Measurements from ENCODE around the gene NAV2.

DNA sequence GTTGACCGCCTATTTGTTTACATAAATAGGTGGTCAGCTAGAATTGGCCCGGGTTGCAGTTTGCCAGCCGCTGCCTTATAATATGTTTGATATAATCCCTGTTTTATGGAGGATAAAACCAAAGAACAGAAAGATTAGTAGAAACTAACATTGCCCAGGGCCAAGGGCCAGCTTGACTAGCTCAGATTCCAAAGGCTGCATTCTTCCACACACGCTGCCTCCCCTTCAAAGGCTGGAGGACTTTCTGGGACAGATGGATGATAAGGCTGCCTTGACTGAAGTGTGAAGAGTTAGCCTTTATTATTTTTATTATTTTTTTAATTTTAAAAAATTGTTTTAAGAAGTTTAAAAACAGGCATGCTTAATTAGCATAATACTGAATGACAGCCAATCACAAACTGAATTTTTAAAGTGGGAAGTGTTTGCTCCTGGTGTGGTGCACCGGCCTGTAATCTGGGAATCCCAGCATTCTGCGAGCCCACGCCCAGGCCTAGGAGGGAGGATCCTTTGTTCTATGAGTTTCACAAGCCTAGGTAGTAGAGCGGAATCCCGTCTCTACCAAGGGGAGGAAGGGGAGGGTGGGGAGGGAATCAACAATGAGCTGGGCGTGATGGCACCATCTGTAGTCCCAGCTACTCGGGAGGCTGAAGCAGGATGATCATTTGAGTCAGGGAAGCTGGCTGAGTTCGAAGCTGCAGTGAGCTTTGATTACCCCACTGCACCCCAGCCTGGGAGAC is 114.9 kb downstream of the NAV2 start:
- TF ChIP-seq, protein P1, sequence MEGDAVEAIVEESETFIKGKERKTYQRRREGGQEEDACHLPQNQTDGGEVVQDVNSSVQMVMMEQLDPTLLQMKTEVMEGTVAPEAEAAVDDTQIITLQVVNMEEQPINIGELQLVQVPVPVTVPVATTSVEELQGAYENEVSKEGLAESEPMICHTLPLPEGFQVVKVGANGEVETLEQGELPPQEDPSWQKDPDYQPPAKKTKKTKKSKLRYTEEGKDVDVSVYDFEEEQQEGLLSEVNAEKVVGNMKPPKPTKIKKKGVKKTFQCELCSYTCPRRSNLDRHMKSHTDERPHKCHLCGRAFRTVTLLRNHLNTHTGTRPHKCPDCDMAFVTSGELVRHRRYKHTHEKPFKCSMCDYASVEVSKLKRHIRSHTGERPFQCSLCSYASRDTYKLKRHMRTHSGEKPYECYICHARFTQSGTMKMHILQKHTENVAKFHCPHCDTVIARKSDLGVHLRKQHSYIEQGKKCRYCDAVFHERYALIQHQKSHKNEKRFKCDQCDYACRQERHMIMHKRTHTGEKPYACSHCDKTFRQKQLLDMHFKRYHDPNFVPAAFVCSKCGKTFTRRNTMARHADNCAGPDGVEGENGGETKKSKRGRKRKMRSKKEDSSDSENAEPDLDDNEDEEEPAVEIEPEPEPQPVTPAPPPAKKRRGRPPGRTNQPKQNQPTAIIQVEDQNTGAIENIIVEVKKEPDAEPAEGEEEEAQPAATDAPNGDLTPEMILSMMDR (IDR thresholded peaks at IDR 0.05 in 2 of 3, conservative IDR thresholded peaks at IDR 0.05 in 1 of 3; ENCODE audit: borderline replicate concordance in 1 of 3, insufficient read depth in 1 of 3, low read depth in 2 of 3, low read length in 2 of 3): no peak
- TF ChIP-seq, protein P2, sequence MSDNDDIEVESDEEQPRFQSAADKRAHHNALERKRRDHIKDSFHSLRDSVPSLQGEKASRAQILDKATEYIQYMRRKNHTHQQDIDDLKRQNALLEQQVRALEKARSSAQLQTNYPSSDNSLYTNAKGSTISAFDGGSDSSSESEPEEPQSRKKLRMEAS (IDR thresholded peaks at IDR 0.05): no peak
- no peak for TF ChIP-seq POLR2A (IDR thresholded peaks at IDR 0.05; ENCODE audit: borderline replicate concordance, extremely low read depth, insufficient read depth, insufficient read length)
- no peak for TF ChIP-seq FOSL1 (IDR thresholded peaks at IDR 0.05; ENCODE audit: low read depth)
- no peak for TF ChIP-seq EGR1 (IDR thresholded peaks at IDR 0.05; ENCODE audit: low read depth)

Measured in HCT116 (cell line).